K562 (cell line): ENCODE measurements around the gene CACNG5. TPM values are rescaled to one million over a fixed set of nuclear protein-coding genes. Genes with fewer than 3 reads are reported as not detected.

ENCODE experiments used
- ATAC-seq: fragments of 200-7000 bp; cut with Tn5 transposase; 3 replicates; pipeline ENCODE4 v1.9.1; 2020; ENCODE audit warnings: moderate library complexity
- BruUV-seq: library from RNA; stranded (reverse); fragments of 400-500 nt; replicated peaks from 2 replicates; lab custom pipeline; 2021; lab: Mats Ljungman, UMichigan
- CTCF ChIA-PET: fragments of 300-600 bp; formaldehyde crosslinking; extraction: SDS; loops from one replicate; lab custom pipeline; 2021; ENCODE audit warnings: low intra/inter-chr PET ratio; lab: Yijun Ruan, JAX
- POLR2A ChIA-PET: fragments of 300-600, 350-650 bp; sonication (Branson Sonifier 250); formaldehyde crosslinking; extraction: SDS; loops from one replicate; lab custom pipeline; 2021; ENCODE audit warnings: antibody characterized with exemption, inconsistent platforms; lab: Yijun Ruan, JAX
- DNase-seq, 4 experiments: peaks; one replicate each; pipeline versions ENCODE4 v3.0.0 to v3.0.0-alpha.2; 2011 to 2018; ENCODE audit warnings: low spot score in 3 of 4, mixed read lengths in 3 of 4; ENCODE audit errors: extremely low read depth in 1 of 4
- FAIRE-seq: peaks from 2 replicates; lab custom pipeline; 2011; peaks lifted over from hg19 to GRCh38; lab: Jason Lieb, UNC
- H2AFZ ChIP-seq: 2 replicates; pipeline ENCODE4 v1.6.0; 2011; ENCODE audit warnings: low read depth, low read length, control low read depth, inconsistent platforms
- H3K27ac ChIP-seq: fragments of 200-600 bp; 3 replicates; pipeline ENCODE4 v1.8.0; 2011; ENCODE audit warnings: low read depth, mild to moderate bottlenecking, control low read depth, inconsistent platforms, low read length, moderate library complexity, mixed read lengths; ENCODE audit errors: extremely low read depth
- H3K27me3 ChIP-seq, 2 experiments: fragments of 300-600 bp in 1 of 2; 2 replicates in 1 of 2; 3 replicates in 1 of 2; pipeline versions ENCODE4 v1.6.0 to v1.8.0; 2011; ENCODE audit warnings: inconsistent platforms in 2 of 2, low read length in 2 of 2, mild to moderate bottlenecking in 1 of 2, mixed read lengths in 1 of 2, moderate library complexity in 1 of 2; ENCODE audit not compliant: control insufficient read depth in 2 of 2, insufficient read depth in 2 of 2
- H3K36me3 ChIP-seq: fragments of 300-600 bp; 3 replicates; pipeline ENCODE4 v1.8.0; 2011; ENCODE audit warnings: mild to moderate bottlenecking, low read length, inconsistent platforms; ENCODE audit not compliant: control insufficient read depth, insufficient read depth
- H3K4me1 ChIP-seq, 2 experiments: fragments of 200-600 bp in 1 of 2; replicated peaks in 1 of 2; 2 replicates in 1 of 2; 3 replicates in 1 of 2; pipeline versions ENCODE4 v1.5.1 to v1.8.0; 2011; ENCODE audit warnings: inconsistent platforms in 2 of 2, low read length in 2 of 2, mild to moderate bottlenecking in 1 of 2, mixed read lengths in 1 of 2, moderate library complexity in 1 of 2; ENCODE audit not compliant: control insufficient read depth in 2 of 2, insufficient read depth in 2 of 2
- H3K4me2 ChIP-seq: 2 replicates; pipeline ENCODE4 v1.6.1; 2011; ENCODE audit warnings: low read length, control low read depth, inconsistent platforms, mixed read lengths; ENCODE audit not compliant: insufficient read depth
- H3K4me3 ChIP-seq: fragments of 200-600 bp; sonication (generic), shearing (Covaris generic); 2 replicates; pipeline ENCODE4 v1.5.1; 2016; ENCODE audit warnings: control low read depth, inconsistent platforms
- H3K79me2 ChIP-seq: fragments of 200-600 bp; 3 replicates; pipeline ENCODE4 v1.8.0; 2011; ENCODE audit warnings: low read length, inconsistent platforms; ENCODE audit not compliant: control insufficient read depth, insufficient read depth
- H3K9ac ChIP-seq, 2 experiments: 2 replicates each; pipeline versions ENCODE4 v1.6.0 to v1.6.1; 2011; ENCODE audit warnings: low read depth in 2 of 2, low read length in 2 of 2, control low read depth in 1 of 2, inconsistent platforms in 1 of 2, mild to moderate bottlenecking in 1 of 2, mixed read lengths in 1 of 2; ENCODE audit not compliant: insufficient read depth in 1 of 2
- H3K9me1 ChIP-seq: one replicate; pipeline ENCODE4 v1.6.0; 2011; ENCODE audit warnings: inconsistent platforms, mild to moderate bottlenecking, low read length, moderate library complexity; ENCODE audit not compliant: control insufficient read depth, insufficient read depth
- H3K9me3 ChIP-seq: replicated peaks from 2 replicates; pipeline ENCODE4 v1.5.1; 2011; ENCODE audit warnings: low read depth, low read length, inconsistent platforms; ENCODE audit not compliant: control insufficient read depth, insufficient read depth
- H4K20me1 ChIP-seq: replicated peaks from 2 replicates; pipeline ENCODE4 v1.6.1; 2011; ENCODE audit warnings: low read length, inconsistent platforms, mixed read lengths; ENCODE audit not compliant: control insufficient read depth, insufficient read depth
- BCL6 ChIP-seq: fragments of 250-450 bp; sonication (Bioruptor Pico); IDR thresholded peaks from 2 replicates; pipeline ENCODE4 v1.4.0; 2020
- MNT ChIP-seq, 2 experiments: fragments of 450-650 bp; conservative IDR thresholded peaks; 2 replicates each; pipeline ENCODE4 v1.6.1; 2017; ENCODE audit warnings: mild to moderate bottlenecking in 2 of 2, moderate library complexity in 2 of 2
- RFX1 ChIP-seq: fragments of 450-650 bp; IDR thresholded peaks from 2 replicates; pipeline ENCODE4 v1.6.1; 2016; ENCODE audit warnings: mild to moderate bottlenecking, moderate library complexity
- SMARCB1 ChIP-seq: IDR thresholded peaks from 2 replicates; pipeline ENCODE4 v1.6.1; 2011; ENCODE audit warnings: improper control_type of control experiment, low read depth; ENCODE audit not compliant: insufficient read length
- TSC22D4 ChIP-seq: fragments of 450-650 bp; IDR thresholded peaks from 2 replicates; pipeline ENCODE4 v1.6.1; 2016; ENCODE audit warnings: missing genetic modification characterization, missing biosample characterization, control low read depth
- UBTF ChIP-seq, 2 experiments: IDR thresholded peaks; 2 replicates each; pipeline ENCODE4 v1.6.1; 2012; ENCODE audit warnings: improper control_type of control experiment in 2 of 2, low read depth in 2 of 2, low read length in 2 of 2, borderline replicate concordance in 1 of 2
- ZBED1 ChIP-seq: IDR thresholded peaks from 2 replicates; pipeline ENCODE4 v1.6.1; 2014
- ZNF316 ChIP-seq: fragments of 450-650 bp; IDR thresholded peaks from 2 replicates; pipeline ENCODE4 v1.6.1; 2016
- WGBS: fragments of 100-300 bp; shearing (Covaris generic); methylation state at CpG from one replicate; pipeline ENCODE4 v1.1.6; 2016; ENCODE audit warnings: low coverage, mixed read lengths; ENCODE audit not compliant: insufficient coverage; ENCODE audit errors: missing lambda C conversion rate; 5-methylcytosine and 5-hydroxymethylcytosine counted together
- in situ Hi-C: fragments of 300-500 bp; cut with MboI; formaldehyde crosslinking; loops from 4 replicates; pipeline ENCODE4 v1.15.0; 2018; ENCODE audit warnings: inconsistent platforms, mixed read lengths
- intact Hi-C: fragments of 100-400 bp; cut with micrococcal nuclease; formaldehyde crosslinking; loops from 2 replicates; pipeline ENCODE4 v1.14.2; 2022
- polyA plus RNA-seq, 8 experiments: library from polyadenylated mRNA; depleted of rRNA in 4 of 8; stranded (reverse) in 5 of 8; unstranded in 3 of 8; fragments of >200 nt; fragmentation: Nextera tagmentation in 2 of 8; fragmentation: Illumina TruSeq in 1 of 8; extraction: Ambion mirVana in 2 of 8; extraction: Trizol in 1 of 8; gene quantifications; 2 replicates each; pipeline versions ENCODE4 v1.2.1 to v1.2.3, GENCODE V29; 2011 to 2014; ENCODE audit warnings: inconsistent platforms in 1 of 8, missing spikeins in 1 of 8
- total RNA-seq, 7 experiments: library from RNA; depleted of rRNA in 6 of 7; stranded (reverse); fragments of >200 nt in 6 of 7; fragmentation: Illumina TruSeq in 2 of 7; extraction: Trizol in 2 of 7; gene quantifications; 2 replicates each; pipeline versions ENCODE4 v1.2.1 to v1.2.3, GENCODE V29; 2011 to 2021; ENCODE audit warnings: low replicate concordance in 1 of 7

Gene CACNG5
- total and polyA plus RNA-seq, 9 of the 15 experiments (the other 6 are each of a cell fraction or from before 2014, with no cell fraction given): not detected

GRCh38 chr17:66925811-66926500 lies 91.0 kb downstream of the CACNG5 start (continued):
- TF ChIP-seq UBTF (IDR thresholded peaks at IDR 0.05; ENCODE audit: borderline replicate concordance in 1 of 2, low read depth in 2 of 2, low read length in 2 of 2) (no peak), BCL6 (CRISPR knock-in tag) (no peak), ZBED1 (no peak), ZNF316 (peak; percentile 27; the same call in 1 of the 2 replicates)

- Histone ChIP-seq H3K9me3 (no peaks in the 10 kb centered on the region; the same call in 1 of the 2 replicates), H4K20me1 (no peaks in the 10 kb centered on the region), H3K4me1 (no peaks in the 10 kb centered on the region), H3K4me3 (no peak overlapping the region), H3K4me2 (no peak overlapping the region), H3K9ac (no peak overlapping the region), H2AFZ (no peak overlapping the region)
- WGBS: 1% methylated on average over 5 of the region's 5 CpGs
- in situ Hi-C loops: no loop called here
- CTCF ChIA-PET: no interaction called here
- ATAC-seq: no peak
- intact Hi-C loops: no loop called here
- TF ChIP-seq MNT (conservative IDR thresholded peaks at IDR 0.05): no peak
- no peak for TF ChIP-seq SMARCB1
- no peak for TF ChIP-seq TSC22D4 (tag)
- TF ChIP-seq RFX1: peak; percentile 63
- TF ChIP-seq, all 486 proteins: peak for 1
- no peaks in the 10 kb centered on the region for H3K27me3 ChIP-seq
- no peaks in the 10 kb centered on the region for H3K79me2 ChIP-seq
- no peak for DNase-seq
- POLR2A ChIA-PET: interaction anchor here (1.0 kb wide), 1 partner anchor 12 kb away, joined by 3 read pairs; no protein-coding TSS in a partner anchor
- H3K36me3 ChIP-seq: no peaks in the 10 kb centered on the region
- H3K9me1 ChIP-seq: no peaks in the 10 kb centered on the region
- FAIRE-seq: no peak
- H3K27ac ChIP-seq: no peak overlapping the region
- BruUV-seq: no TSS peak
Observed at GRCh38 chr17:66928949-66929348, 94.0 kb downstream of the CACNG5 start.
